Upper lobe of left lung (tissue), 4 donors: Measurements from ENCODE around the gene CCKAR.

Experiments used
- CTCF ChIP-seq, 6 experiments: fragments of 450-650 bp in 4 of 6; fragments of 200-600 bp in 2 of 6; sonication (generic) in 2 of 6; IDR thresholded peaks; one replicate each; pipeline ENCODE4 v1.5.1; 2016 to 2019; ENCODE audit warnings: antibody characterized with exemption in 6 of 6
- POLR2A ChIP-seq, 4 donors: fragments of 450-650 bp; IDR thresholded peaks; one replicate each; pipeline ENCODE4 v1.5.1; 2016 to 2017; ENCODE audit warnings: antibody characterized with exemption in 4 of 4, mild to moderate bottlenecking in 2 of 4

- TF ChIP-seq CTCF (IDR thresholded peaks at IDR 0.05) (no peak), POLR2A (IDR thresholded peaks at IDR 0.05) (no peak)
These were observed 32.9 kb downstream of the CCKAR start for GRCh38 chr4:26457412-26457811.
